ENCODE measurements around the gene DACH1.

Gene DACH1

DNA sequence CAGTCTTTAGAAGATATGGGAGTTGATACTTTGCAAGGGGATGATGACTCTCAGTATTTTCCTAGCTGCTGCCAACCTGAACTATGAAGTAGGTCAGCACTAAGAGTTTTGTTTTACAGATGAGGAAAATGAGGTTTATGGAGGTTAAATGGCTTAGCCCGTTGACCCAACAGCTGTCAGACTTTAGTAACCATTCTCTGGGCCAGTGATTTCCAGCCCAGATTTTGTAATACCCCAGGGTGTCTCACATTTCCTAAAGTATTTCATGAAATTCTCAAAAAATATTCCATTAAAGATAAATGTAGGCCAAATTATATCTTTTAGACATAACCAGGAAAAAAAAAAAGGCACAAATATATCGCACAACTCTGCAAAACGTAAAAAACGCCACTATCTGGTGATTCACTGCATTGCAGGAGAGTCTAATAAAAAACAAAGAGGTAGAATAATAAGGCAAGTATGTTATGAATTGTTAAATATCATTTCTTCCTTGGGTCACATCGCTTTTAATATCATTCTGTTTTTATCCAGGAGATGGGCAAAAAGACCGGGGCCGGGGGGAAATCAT, 112.5 kb downstream of the DACH1 start:
- ChIA-PET POLR2A (no interaction called here), CTCF (no interaction called here)
- H3K4me1 ChIP-seq (ENCODE audit: control insufficient read depth, insufficient read depth, low read length), result peaks cover 3% of the 10 kb centered on the region; the same call in 1 of the 2 replicates
- no peak overlapping the region for H3K4me3 ChIP-seq (ENCODE audit: low read depth, low read length)
- H3K9me3 ChIP-seq (ENCODE audit: control insufficient read depth, insufficient read depth, low read depth, low read length), result no peaks in the 10 kb centered on the region
- H3K36me3 ChIP-seq (ENCODE audit: control insufficient read depth in 2 of 2, insufficient read depth in 1 of 2, low read length in 2 of 2), result no peaks in the 10 kb centered on the region
- no peak overlapping the region for H3K27ac ChIP-seq (ENCODE audit: extremely low read depth, low read depth, low read length)
- TF ChIP-seq SP3 (tag by site-specific recombination; IDR thresholded peaks at IDR 0.05), result no peak
- TF ChIP-seq ZNF350 (tag by site-specific recombination; IDR thresholded peaks at IDR 0.05), result no peak
- no peak for TF ChIP-seq ZNF707 (tag by site-specific recombination; IDR thresholded peaks at IDR 0.05)
- TF ChIP-seq ZNF132 (tag by site-specific recombination; IDR thresholded peaks at IDR 0.05; ENCODE audit: borderline replicate concordance), result no peak
- no peak for TF ChIP-seq ZNF768 (tag by site-specific recombination; IDR thresholded peaks at IDR 0.05)
- TF ChIP-seq MZF1 (tag by site-specific recombination; IDR thresholded peaks at IDR 0.05; ENCODE audit: borderline replicate concordance), result no peak
- TF ChIP-seq ZSCAN4 (tag by site-specific recombination; IDR thresholded peaks at IDR 0.05), result no peak
- no peak for TF ChIP-seq ZNF664 (tag by site-specific recombination; IDR thresholded peaks at IDR 0.05)

DNA sequence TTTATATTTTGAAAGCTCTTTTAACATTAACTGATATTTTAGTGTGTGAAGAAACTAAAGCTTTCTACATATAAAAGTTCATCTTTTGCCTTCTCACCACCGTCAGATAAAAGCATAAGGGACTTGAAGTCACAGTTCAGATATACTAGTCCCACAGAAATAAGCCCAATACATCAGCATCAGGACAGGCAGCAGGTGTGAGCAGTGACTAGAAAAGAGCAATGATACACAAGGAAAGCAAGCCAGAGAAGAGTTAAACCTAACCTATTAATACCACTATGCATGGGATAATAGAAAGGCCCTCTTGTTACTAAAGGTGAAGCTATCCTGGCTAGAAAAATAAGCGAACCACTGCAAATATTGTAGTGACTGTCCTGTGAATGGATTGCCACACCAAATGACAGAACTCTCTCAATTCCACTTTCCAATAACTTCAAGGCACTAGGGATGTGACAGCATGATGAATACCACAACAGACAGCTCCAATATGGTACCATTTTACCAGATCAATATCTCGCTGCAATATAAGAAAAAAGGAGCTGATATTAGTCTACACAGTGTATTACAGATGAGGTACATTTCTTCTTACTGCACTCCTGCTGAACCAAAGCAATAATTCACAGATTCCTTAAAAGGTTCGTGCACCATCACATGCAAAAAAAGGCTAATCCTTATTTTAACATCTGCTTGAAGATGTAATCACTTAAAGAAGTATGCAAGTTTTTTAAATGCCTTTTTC, 114.1 kb downstream of the DACH1 start:
- TF ChIP-seq ZNF785 (tag by site-specific recombination; IDR thresholded peaks at IDR 0.05) (no peak), ZNF266 (tag by site-specific recombination; IDR thresholded peaks at IDR 0.05; ENCODE audit: low read depth) (no peak), ZNF2 (tag by site-specific recombination; IDR thresholded peaks at IDR 0.05) (no peak), ZNF274 (IDR thresholded peaks at IDR 0.05; ENCODE audit: low read length) (no peak), ZNF274 (tag by site-specific recombination; IDR thresholded peaks at IDR 0.05; ENCODE audit: borderline replicate concordance) (no peak), ZFP69B (tag by site-specific recombination; IDR thresholded peaks at IDR 0.05) (no peak), ZNF175 (tag by site-specific recombination; IDR thresholded peaks at IDR 0.05) (no peak), SP7 (tag by site-specific recombination; IDR thresholded peaks at IDR 0.05) (no peak), ZNF19 (tag by site-specific recombination; IDR thresholded peaks at IDR 0.05; ENCODE audit: low read depth) (no peak), ZNF112 (tag by site-specific recombination; IDR thresholded peaks at IDR 0.05) (no peak), ZFP3 (tag by site-specific recombination; IDR thresholded peaks at IDR 0.05; ENCODE audit: low read depth) (no peak), YY2 (tag by site-specific recombination; IDR thresholded peaks at IDR 0.05) (no peak), ZNF558 (tag by site-specific recombination; IDR thresholded peaks at IDR 0.05) (no peak), ZNF426 (tag by site-specific recombination; IDR thresholded peaks at IDR 0.05) (no peak), ZNF23 (tag by site-specific recombination; IDR thresholded peaks at IDR 0.05; ENCODE audit: borderline replicate concordance) (no peak), ZNF324 (tag by site-specific recombination; IDR thresholded peaks at IDR 0.05) (no peak), ZNF157 (tag by site-specific recombination; IDR thresholded peaks at IDR 0.05) (no peak)
- TF ChIP-seq, protein P1, sequence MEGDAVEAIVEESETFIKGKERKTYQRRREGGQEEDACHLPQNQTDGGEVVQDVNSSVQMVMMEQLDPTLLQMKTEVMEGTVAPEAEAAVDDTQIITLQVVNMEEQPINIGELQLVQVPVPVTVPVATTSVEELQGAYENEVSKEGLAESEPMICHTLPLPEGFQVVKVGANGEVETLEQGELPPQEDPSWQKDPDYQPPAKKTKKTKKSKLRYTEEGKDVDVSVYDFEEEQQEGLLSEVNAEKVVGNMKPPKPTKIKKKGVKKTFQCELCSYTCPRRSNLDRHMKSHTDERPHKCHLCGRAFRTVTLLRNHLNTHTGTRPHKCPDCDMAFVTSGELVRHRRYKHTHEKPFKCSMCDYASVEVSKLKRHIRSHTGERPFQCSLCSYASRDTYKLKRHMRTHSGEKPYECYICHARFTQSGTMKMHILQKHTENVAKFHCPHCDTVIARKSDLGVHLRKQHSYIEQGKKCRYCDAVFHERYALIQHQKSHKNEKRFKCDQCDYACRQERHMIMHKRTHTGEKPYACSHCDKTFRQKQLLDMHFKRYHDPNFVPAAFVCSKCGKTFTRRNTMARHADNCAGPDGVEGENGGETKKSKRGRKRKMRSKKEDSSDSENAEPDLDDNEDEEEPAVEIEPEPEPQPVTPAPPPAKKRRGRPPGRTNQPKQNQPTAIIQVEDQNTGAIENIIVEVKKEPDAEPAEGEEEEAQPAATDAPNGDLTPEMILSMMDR (tag by site-specific recombination; IDR thresholded peaks at IDR 0.05), result no peak
- Histone ChIP-seq H3K27ac (ENCODE audit: extremely low read depth, low read depth, low read length) (no peak overlapping the region), H3K36me3 (ENCODE audit: control insufficient read depth in 2 of 2, insufficient read depth in 1 of 2, low read length in 2 of 2) (no peaks in the 10 kb centered on the region), H3K4me1 (ENCODE audit: control insufficient read depth, insufficient read depth, low read length) (no peaks in the 10 kb centered on the region), H3K9me3 (ENCODE audit: control insufficient read depth, insufficient read depth, low read depth, low read length) (no peaks in the 10 kb centered on the region), H3K4me3 (ENCODE audit: low read depth, low read length) (no peak overlapping the region)
- CTCF ChIA-PET, result no interaction called here
- POLR2A ChIA-PET, result no interaction called here
